Activated CD4-positive, alpha-beta T cell treated with anti-CD3 and anti-CD28 coated beads, Interleukin-2, amount 10 ng/mL, durations not matched to agents 7 days and 5 days (primary cell): Measurements from ENCODE around the gene ZBTB43. TPM values are rescaled to one million over a fixed set of nuclear protein-coding genes. Genes with fewer than 3 reads are reported as not detected.
"Not testable (repeated sequence)": the region's sequence is repeated elsewhere in the genome, so short reads cannot be mapped to it uniquely, and the experiment has no call there.

Experiments used
- CTCF ChIA-PET: fragments of 350-600 bp; sonication (Branson Sonifier 250); formaldehyde crosslinking; loops from one replicate; lab custom pipeline; 2021; ENCODE audit warnings: antibody characterized with exemption; lab: Charles Lee
- POLR2A ChIA-PET: fragments of 350-600 bp; sonication (Branson Sonifier 250); formaldehyde crosslinking; loops from one replicate; lab custom pipeline; 2021; ENCODE audit warnings: antibody characterized with exemption; lab: Charles Lee
- DNase-seq: peaks from one replicate; pipeline ENCODE4 v3.0.0-alpha.2; 2020
- H3K27ac Mint-ChIP-seq: one replicate; pipeline ENCODE4 v1.8.0; 2021; ENCODE audit warnings: mild to moderate bottlenecking, moderate library complexity, mixed read lengths
- H3K27me3 Mint-ChIP-seq: one replicate; pipeline ENCODE4 v1.8.0; 2021; ENCODE audit warnings: mixed read lengths
- H3K36me3 Mint-ChIP-seq: one replicate; pipeline ENCODE4 v1.8.0; 2021; ENCODE audit warnings: low read depth, mixed read lengths
- H3K4me1 Mint-ChIP-seq: one replicate; pipeline ENCODE4 v1.8.0; 2021; ENCODE audit warnings: mixed read lengths
- H3K4me3 Mint-ChIP-seq: one replicate; pipeline ENCODE4 v1.8.0; 2021; ENCODE audit warnings: mild to moderate bottlenecking, moderate library complexity, mixed read lengths
- H3K9me3 Mint-ChIP-seq: one replicate; pipeline ENCODE4 v1.8.0; 2021; ENCODE audit warnings: mixed read lengths
- total RNA-seq, 2 experiments: library from RNA; stranded (reverse); gene quantifications; one replicate each; pipeline ENCODE4 v1.2.3, GENCODE V29; 2021

Gene ZBTB43
- total RNA-seq, 2 experiments from 2014 or later = 17.0 to 21.0 TPM

DNA sequence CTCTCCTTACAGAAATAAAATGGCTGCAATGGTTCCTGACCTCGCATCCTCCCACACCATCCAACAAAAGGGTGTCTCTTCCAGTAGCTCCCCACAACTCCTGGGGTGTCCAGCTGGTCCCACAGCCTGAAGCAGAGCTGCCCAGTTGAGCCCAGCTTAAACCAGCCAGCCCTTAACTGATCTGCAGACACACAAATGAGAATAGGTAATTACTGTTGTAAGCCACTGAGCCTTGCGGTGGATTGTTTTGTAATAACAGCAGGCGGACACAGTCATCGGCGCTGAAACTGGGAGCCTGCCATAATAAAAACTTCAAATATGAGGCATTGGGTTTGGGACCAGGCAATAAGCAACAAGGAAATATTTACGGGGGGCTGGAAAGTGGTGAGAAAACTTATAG lies 10.4 kb upstream of the ZBTB43 start:
- H3K4me1 Mint-ChIP-seq = no peaks in the 10 kb centered on the region
- ChIA-PET CTCF (no interaction called here), POLR2A (no interaction called here)
- H3K27me3 Mint-ChIP-seq = peaks cover 17% of the 10 kb centered on the region
- no peaks in the 10 kb centered on the region for H3K36me3 Mint-ChIP-seq
- no peak overlapping the region for H3K4me3 Mint-ChIP-seq
- no peaks in the 10 kb centered on the region for H3K9me3 Mint-ChIP-seq
- H3K27ac Mint-ChIP-seq = no peak overlapping the region
- DNase-seq = no peak

DNA sequence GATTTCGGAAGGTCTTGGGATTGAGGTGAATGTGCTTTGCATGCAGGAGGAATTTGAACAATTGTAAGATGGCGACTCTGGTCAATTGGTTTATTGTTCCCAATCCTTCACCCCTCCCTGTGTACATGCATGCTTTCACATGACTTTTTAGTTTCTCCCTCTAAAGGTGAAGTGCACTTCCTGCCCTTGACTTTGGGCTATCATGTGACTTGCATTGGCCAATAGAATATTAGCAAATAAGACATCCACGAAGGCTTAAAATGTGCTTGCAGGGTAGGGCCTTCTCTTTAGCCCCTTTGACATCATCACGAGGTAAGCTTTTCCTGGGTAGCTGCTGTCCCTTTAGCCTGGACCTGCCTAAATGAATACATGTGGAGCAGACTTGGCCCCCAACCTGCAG lies 8.1 kb upstream of the ZBTB43 start:
- H3K9me3 Mint-ChIP-seq = no peaks in the 10 kb centered on the region
- no peak overlapping the region for H3K4me3 Mint-ChIP-seq
- H3K27me3 Mint-ChIP-seq = peaks cover 5% of the 10 kb centered on the region
- ChIA-PET CTCF (interaction anchor here (0.5 to 0.9 kb wide), 2 partner anchors 50 to 1852 kb away, joined by 4 read pairs; no protein-coding TSS in a partner anchor), POLR2A (no interaction called here)
- H3K36me3 Mint-ChIP-seq = no peaks in the 10 kb centered on the region
- no peak overlapping the region for H3K27ac Mint-ChIP-seq
- H3K4me1 Mint-ChIP-seq = no peaks in the 10 kb centered on the region
- DNase-seq = no peak

DNA sequence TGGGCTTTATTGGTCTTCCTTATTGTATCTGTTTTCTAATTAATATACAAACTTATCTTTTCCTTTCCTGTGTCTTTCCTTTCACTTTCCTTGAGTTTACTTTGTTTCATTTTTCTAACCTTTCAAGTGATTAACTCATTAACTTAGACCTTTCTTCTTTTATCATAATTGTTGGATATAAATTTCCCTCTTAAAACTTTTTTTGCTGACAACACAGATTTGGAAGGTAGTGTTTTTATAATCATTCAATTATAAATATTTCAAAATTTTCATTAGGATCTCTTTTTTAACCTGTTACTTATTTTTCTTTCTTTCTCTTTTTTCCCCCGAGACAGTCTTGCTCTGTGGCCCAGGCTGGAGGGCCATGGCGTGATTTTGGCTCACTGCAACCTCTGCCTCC lies 6.9 kb upstream of the ZBTB43 start:
- peaks cover 2% of the 10 kb centered on the region for H3K27me3 Mint-ChIP-seq
- ChIA-PET CTCF (interaction anchor here (0.6 kb wide), 1 partner anchor 116 kb away, joined by 4 read pairs; no protein-coding TSS in a partner anchor), POLR2A (no interaction called here)
- H3K9me3 Mint-ChIP-seq = no peaks in the 10 kb centered on the region
- H3K27ac Mint-ChIP-seq = no peak overlapping the region
- DNase-seq = no peak
- no peak overlapping the region for H3K4me3 Mint-ChIP-seq
- peaks cover 6% of the 10 kb centered on the region for H3K4me1 Mint-ChIP-seq
- H3K36me3 Mint-ChIP-seq = no peaks in the 10 kb centered on the region

DNA sequence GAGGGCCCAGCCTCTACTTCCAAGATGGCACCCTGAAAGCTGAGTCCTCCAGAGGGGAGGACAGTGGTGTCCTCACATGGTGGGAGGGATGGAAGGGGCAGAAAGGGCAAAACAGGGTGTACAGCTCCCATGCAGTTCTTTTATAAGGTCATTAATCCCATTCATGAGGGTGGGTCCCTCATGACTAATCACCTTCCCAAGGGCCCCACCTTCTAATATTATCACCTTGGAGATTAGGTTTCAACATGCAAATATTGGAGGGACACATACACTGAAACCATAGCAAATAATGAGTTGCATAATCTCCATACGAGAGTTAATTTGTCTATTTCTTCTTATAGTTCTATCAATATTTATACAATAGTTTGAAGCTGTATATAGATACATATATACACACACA lies 5.8 kb upstream of the ZBTB43 start:
- Mint-ChIP-seq H3K4me1 (peaks cover 9% of the 10 kb centered on the region), H3K27ac (no peak overlapping the region), H3K4me3 (no peak overlapping the region), H3K9me3 (peaks cover 1% of the 10 kb centered on the region), H3K36me3 (peaks cover 2% of the 10 kb centered on the region), H3K27me3 (peaks cover 2% of the 10 kb centered on the region)
- POLR2A ChIA-PET = no interaction called here
- CTCF ChIA-PET = interaction anchor here (1.2 to 1.6 kb wide), 2 partner anchors 17 to 93 kb away, joined by 6 read pairs; no protein-coding TSS in a partner anchor
- no peak for DNase-seq

DNA sequence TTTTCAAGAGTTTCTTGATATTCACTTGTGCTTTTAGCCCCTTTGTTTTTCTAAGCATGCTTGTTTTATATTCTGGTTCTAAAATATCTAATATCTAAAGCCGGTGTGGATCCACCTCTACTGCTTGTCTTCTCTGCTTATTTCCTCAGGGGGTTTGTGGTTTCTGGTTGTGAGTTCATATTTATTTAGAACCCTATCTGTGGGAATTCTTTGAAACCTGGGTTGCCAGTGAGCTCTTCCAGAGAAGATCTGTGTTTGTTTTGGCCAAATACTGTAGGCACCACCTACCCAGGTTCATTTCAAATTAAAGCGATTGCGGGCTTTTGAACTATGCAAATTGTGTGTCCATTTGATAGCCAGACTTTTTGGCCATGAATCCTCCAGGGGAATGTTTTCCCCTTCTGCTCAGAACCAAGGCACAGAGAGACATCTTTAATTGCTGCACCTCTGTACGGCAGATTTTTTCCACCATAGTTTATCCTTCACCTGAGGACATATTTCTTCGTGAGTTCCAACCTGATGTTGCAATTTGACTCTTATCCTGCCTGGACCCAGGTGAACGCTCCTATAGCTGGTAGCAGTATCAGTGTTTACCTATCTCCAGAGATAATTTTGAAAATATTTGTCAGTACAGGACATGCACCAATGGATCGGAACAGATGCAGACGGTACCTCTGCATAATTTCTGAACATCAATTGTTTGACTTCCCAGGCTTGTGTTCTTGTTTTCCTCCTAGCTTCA lies 2.4 kb upstream of the ZBTB43 start:
- Mint-ChIP-seq H3K27me3 (no peaks in the 10 kb centered on the region), H3K9me3 (peaks cover 4% of the 10 kb centered on the region), H3K36me3 (peaks cover 8% of the 10 kb centered on the region), H3K4me1 (peaks cover 34% of the 10 kb centered on the region), H3K27ac (no peak overlapping the region), H3K4me3 (no peak overlapping the region)
- POLR2A ChIA-PET = no interaction called here
- no peak for DNase-seq
- CTCF ChIA-PET = interaction anchor here (1.3 kb wide), 2 partner anchors 14 to 21 kb away, joined by 3 to 4 read pairs; no protein-coding TSS in a partner anchor

DNA sequence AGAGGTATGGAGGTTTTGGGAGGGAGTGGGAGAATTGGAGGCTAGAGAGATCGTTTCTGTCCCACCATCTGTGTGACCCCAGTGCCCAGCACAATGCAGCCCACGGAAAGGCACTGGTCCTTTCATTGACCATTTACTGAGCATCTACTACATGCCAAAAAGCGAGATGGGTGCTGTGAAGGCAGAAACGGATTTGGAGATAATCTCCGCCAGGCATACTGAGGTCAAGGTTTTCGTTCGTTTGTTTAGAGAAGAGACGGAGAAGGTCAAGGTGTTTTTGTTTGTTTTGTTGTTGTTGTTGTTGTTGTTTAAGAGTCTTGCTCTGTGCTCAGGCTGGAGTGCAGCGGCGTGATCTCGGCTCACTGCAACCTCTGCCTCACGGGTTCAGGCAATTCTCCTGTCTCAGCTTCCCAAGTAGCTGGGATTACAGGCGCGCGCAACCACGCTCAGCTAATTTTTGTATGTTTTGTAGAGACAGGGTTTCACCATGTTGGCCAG lies 593 bp upstream of the ZBTB43 start:
- POLR2A ChIA-PET = no interaction called here
- H3K9me3 Mint-ChIP-seq = peaks cover 4% of the 10 kb centered on the region

DNA sequence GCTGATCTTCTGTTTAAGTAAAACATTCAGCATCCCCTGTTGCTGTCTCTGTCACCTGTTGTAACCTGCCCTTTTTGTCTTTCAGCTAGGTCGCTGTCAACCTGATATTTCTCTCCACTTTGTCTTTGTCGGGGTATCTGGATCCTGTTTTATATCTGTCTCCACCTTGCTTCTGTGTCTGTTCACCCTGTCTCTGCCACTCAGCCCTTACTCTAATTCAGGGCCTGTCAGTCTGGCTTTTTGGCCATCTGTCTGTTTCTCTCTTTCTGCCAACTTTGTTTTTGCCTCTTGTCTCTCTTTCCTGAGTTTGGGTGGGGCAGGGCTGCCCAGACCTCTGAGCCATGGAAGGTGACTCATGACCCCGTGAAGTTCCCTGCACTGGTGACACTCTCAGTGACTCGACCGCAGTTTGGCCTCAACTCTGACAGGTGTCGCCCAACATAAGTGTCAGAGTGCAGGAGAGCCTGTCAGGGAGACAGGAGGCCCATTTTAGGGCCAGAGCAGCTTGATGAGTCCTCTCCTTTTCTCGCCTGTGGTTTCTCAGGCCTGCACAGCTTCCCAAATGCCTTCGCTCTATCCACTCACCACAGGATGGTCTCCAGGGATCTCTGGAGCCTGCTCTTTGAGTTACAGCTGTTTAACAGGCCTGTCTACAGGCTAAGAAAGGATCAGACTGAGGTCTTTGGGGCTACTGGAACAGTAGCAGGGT lies 868 bp downstream of the ZBTB43 start:
- POLR2A ChIA-PET = interaction anchor here (0.5 kb wide), 2 partner anchors 109 to 646 kb away, joined by 3 to 4 read pairs; partner anchors contain the start of genes LRSAM1, RALGPS1 and RPL12
- Mint-ChIP-seq H3K27me3 (no peaks in the 10 kb centered on the region), H3K9me3 (peaks cover 4% of the 10 kb centered on the region), H3K27ac (peak overlapping the region; percentile 98), H3K4me1 (peaks cover 42% of the 10 kb centered on the region), H3K36me3 (peaks cover 8% of the 10 kb centered on the region), H3K4me3 (peak overlapping the region; percentile 92)
- CTCF ChIA-PET = interaction anchor here (1.2 to 2.1 kb wide), 6 partner anchors 13 to 60 kb away, joined by 3 to 8 read pairs (median 4); no protein-coding TSS in a partner anchor
- peak; percentile 80 for DNase-seq

More for the DNA sequence above, 593 bp upstream of the ZBTB43 start:
- DNase-seq = no peak
- Mint-ChIP-seq H3K4me1 (peaks cover 42% of the 10 kb centered on the region), H3K27me3 (no peaks in the 10 kb centered on the region), H3K36me3 (peaks cover 8% of the 10 kb centered on the region), H3K4me3 (peak overlapping the region; percentile 92), H3K27ac (peak overlapping the region; percentile 98)
- CTCF ChIA-PET = interaction anchor here (0.6 to 2.1 kb wide), 7 partner anchors 14 to 219 kb away, joined by 3 to 8 read pairs (median 3); no protein-coding TSS in a partner anchor

DNA sequence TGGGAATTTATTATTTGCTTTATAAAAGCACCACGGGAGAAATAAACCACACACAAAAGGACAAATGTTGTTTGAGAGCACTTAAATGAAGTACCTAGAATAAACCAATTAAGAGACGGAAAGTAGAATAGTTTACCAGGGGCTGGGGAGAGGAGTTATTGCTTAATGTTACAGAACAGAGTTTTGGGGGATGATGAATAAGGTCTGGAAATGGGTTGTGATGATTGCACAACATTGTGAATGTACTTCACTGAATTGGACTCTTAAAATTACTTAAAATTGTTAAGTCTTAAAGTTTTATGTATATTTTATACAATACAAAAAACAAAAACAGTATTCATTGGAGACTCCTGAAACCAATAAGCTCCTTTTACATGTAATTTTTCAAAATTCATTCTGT lies 1.5 kb downstream of the ZBTB43 start:
- no peaks in the 10 kb centered on the region for H3K27me3 Mint-ChIP-seq

DNA sequence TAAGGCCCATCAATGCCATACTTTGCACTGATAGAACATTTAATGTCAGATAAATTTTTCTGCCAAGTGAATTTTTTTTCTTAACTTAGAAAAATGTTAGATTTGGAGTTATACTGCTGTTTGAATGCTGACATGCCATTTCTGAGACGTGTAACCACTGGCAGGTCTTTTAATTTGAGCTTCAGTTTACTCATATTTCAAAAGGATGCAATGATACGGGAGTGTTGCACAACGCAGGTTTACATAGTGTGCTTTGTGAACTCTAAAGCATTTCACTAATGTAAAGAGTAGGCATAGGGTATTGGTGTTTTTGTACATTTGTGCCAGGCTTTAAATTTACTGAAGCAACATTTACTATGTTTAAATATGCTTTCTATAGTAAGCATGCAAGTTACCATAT lies 4.2 kb downstream of the ZBTB43 start:
- Mint-ChIP-seq H3K27ac (no peak overlapping the region), H3K4me1 (peaks cover 40% of the 10 kb centered on the region), H3K9me3 (peaks cover 6% of the 10 kb centered on the region), H3K27me3 (no peaks in the 10 kb centered on the region), H3K4me3 (no peak overlapping the region), H3K36me3 (peaks cover 33% of the 10 kb centered on the region)
- POLR2A ChIA-PET = no interaction called here
- CTCF ChIA-PET = interaction anchor here (1.0 kb wide), 1 partner anchor 50 kb away, joined by 3 read pairs; no protein-coding TSS in a partner anchor
- no peak for DNase-seq

More for the DNA sequence above, 1.5 kb downstream of the ZBTB43 start:
- Mint-ChIP-seq H3K4me3 (peak overlapping the region; percentile 92), H3K9me3 (peaks cover 4% of the 10 kb centered on the region), H3K4me1 (peaks cover 42% of the 10 kb centered on the region), H3K27ac (peak overlapping the region; percentile 98), H3K36me3 (peaks cover 10% of the 10 kb centered on the region)
- no peak for DNase-seq
- POLR2A ChIA-PET = interaction anchor here (0.5 kb wide), 1 partner anchor 645 kb away, joined by 3 read pairs; the partner anchor contains the start of genes LRSAM1 and RPL12
- CTCF ChIA-PET = interaction anchor here (1.3 to 2.7 kb wide), 5 partner anchors 14 to 59 kb away, joined by 3 to 8 read pairs (median 5); no protein-coding TSS in a partner anchor

DNA sequence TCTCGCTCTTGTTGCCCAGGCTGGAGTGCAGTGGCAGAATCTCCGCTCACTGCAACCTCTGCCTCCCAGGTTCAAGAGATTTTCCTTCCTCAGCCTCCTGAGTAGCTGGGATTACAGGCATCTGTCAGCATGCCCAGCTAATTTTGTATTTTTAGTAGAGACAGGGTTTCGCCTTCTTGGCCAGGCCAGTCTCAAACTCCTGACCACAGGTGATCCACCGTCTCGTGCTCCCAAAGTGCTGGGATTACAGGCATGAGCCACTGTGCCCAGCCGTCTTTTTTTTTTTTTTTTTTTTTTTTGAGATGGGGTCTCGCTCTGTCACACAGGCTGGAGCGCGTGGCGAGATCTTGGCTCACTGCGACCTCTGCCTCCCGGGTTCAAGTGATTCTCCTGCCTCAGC lies 5.4 kb downstream of the ZBTB43 start:
- H3K27ac Mint-ChIP-seq, POLR2A ChIA-PET, H3K9me3 Mint-ChIP-seq, H3K4me3 Mint-ChIP-seq, DNase-seq, H3K27me3 Mint-ChIP-seq: not testable (repeated sequence)
- peaks cover 37% of the 10 kb centered on the region for H3K4me1 Mint-ChIP-seq
- CTCF ChIA-PET = interaction anchor here (0.7 kb wide), 1 partner anchor 29 kb away, joined by 3 read pairs; no protein-coding TSS in a partner anchor
- H3K36me3 Mint-ChIP-seq = peaks cover 39% of the 10 kb centered on the region

DNA sequence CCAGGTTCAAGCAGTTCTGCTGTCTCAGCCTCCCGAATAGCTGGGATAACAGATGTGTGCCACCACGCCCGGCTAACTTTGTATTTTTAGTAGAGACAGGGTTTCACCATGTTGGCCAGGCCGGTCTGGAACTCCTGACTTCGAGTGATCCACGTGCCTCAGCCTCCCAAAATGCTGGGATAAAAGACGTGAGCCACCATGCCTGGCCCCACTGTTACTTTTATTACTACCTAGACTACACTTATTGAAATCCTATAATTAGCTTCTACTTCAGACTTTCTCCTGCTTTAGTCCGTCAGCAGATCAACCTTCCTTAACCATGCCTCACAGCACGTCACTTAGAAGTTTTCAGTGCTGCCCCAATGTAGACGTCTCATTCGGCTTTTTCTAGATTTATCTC lies 8.2 kb downstream of the ZBTB43 start:
- Mint-ChIP-seq H3K27me3 (no peaks in the 10 kb centered on the region), H3K4me1 (peaks cover 13% of the 10 kb centered on the region), H3K36me3 (peaks cover 60% of the 10 kb centered on the region), H3K4me3 (no peak overlapping the region), H3K9me3 (peaks cover 21% of the 10 kb centered on the region), H3K27ac (no peak overlapping the region)
- ChIA-PET CTCF (interaction anchor here (0.6 kb wide), 1 partner anchor 22 kb away, joined by 3 read pairs; no protein-coding TSS in a partner anchor), POLR2A (no interaction called here)
- no peak for DNase-seq

DNA sequence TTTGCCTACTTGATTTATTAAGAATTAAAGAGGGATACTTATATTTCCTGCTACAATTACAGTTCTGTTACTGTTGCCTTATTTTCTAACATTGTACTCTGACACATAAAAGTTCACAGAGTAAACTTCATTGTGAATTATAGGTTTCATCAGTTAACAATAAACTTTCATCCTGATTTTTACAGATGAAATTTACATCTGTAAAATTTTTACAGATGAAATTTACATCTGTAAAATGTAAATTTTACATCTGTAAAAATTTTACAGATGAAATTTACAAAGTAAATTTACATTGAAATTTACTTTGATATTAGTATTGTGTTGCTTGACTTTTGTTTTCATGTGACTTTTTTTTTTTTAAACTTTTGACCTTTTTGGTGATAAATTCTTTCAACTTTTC lies 9.3 kb downstream of the ZBTB43 start:
- no peak overlapping the region for H3K4me3 Mint-ChIP-seq
- H3K27me3 Mint-ChIP-seq = no peaks in the 10 kb centered on the region
- peaks cover 70% of the 10 kb centered on the region for H3K36me3 Mint-ChIP-seq
- H3K9me3 Mint-ChIP-seq = peaks cover 29% of the 10 kb centered on the region
- DNase-seq = no peak
- peaks cover 15% of the 10 kb centered on the region for H3K4me1 Mint-ChIP-seq
- POLR2A ChIA-PET = no interaction called here
- CTCF ChIA-PET = no interaction called here
- no peak overlapping the region for H3K27ac Mint-ChIP-seq
